GM10266 (cell line): ENCODE data around the gene FGF22.
A peak's percentile ranks its signal among the peaks of the same experiment; 100 is the strongest.

Experiments
- DNase-seq: peaks from one replicate; pipeline ENCODE4 v3.0.0; 2012; ENCODE audit errors: extremely low spot score
- CTCF ChIP-seq: IDR thresholded peaks from 2 replicates; pipeline ENCODE4 v1.5.1; 2012; ENCODE audit warnings: mild to moderate bottlenecking, low read depth; ENCODE audit not compliant: control insufficient read depth, insufficient read depth; ENCODE audit errors: missing control alignments

The FGF22 gene

GRCh38 chr19:647566-648284 is 8.0 kb downstream of the FGF22 start:
- DNase-seq = peak; percentile 58
- TF ChIP-seq CTCF = no peak

- TF ChIP-seq CTCF = no peak
- peak; percentile 46 for DNase-seq
Measured at GRCh38 chr19:648305-648704, 8.6 kb downstream of the FGF22 start.

- DNase-seq = peak; percentile 30
- TF ChIP-seq CTCF = no peak
Measured at GRCh38 chr19:648904-649801, 9.5 kb downstream of the FGF22 start.

GRCh38 chr19:650121-650520 is 10.4 kb downstream of the FGF22 start:
- TF ChIP-seq CTCF = no peak
- no peak for DNase-seq

GRCh38 chr19:651114-651818 is 11.6 kb downstream of the FGF22 start:
- DNase-seq = peak; percentile 29
- no peak for TF ChIP-seq CTCF

- TF ChIP-seq CTCF = no peak
- DNase-seq = no peak
Measured at GRCh38 chr19:651991-652390, 12.3 kb downstream of the FGF22 start.
